Activated gamma-delta T cell treated with anti-CD3 and anti-CD28 coated beads, Interleukin-2, amount 50 U/mL, for 16 hours (primary cell): ENCODE measurements around the gene FRMD6.

Source experiments
- DNase-seq: peaks from one replicate; pipeline ENCODE4 v3.0.0-alpha.2; 2020; ENCODE audit warnings: low read depth

FRMD6 gene

DNA sequence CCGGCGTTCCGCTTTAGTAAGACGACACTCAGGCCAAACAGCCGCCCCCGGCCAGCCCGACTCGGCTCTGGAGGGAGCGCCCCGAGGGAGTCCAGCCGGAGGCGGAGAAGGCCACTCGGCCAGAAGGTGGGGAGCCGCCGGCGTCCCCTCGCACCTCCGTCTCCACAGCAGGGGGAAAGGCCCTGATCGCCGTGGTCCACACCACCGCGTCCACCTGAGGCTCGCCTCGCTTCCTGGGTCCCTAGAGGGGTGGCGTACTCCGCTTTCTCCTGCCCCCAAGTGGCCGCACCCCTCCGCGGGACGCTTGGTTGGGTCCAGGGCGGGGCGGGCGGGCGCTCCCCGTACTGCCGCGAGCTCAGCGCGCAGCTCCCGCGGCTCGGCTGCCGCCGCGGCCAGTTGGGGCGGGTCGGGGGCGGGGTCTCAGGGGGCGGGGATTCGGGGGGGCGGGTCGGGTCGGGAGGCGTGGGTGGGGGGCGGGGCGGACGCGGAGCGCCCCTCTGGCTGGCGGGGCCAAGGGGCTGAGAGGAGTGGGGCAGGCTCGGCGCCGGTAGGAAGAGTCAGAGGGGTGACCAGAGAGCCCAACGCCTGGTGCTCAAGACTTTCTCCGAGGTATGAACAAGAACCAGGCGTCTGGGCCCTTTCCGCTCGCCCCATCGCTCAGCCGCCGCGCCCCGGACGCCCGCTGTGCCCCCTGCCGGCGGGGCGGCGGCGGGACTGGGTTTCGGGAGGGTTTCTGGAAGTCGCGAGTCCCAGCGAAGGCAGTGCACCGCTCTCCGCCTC lies at the start of gene FRMD6:
TSS of gene FRMD6 (plus strand) at position 523 of the 780 bp plus-strand sequence. CDS start 37,927 bp downstream, outside the sequence.
- DNase-seq: peak; percentile 57

DNA sequence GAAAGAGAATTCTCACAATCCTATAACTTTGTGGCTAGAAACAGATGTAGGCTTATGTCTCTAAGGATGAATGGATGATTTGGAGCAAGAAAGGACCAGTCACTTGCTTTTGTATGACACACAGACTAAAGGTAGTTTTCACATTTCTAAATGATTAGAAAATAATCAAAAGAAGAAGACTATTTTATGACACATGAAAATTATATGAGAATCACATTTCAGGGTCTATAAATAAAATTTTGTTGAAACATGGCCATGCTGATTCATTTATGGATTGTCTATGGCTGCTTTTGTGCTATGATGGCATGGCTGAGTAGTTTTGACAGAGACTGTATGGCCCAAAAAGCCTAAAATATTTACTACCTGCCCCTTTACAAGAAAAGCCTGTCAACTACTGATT lies 49.4 kb upstream of the FRMD6 start:
- no peak for DNase-seq

DNA sequence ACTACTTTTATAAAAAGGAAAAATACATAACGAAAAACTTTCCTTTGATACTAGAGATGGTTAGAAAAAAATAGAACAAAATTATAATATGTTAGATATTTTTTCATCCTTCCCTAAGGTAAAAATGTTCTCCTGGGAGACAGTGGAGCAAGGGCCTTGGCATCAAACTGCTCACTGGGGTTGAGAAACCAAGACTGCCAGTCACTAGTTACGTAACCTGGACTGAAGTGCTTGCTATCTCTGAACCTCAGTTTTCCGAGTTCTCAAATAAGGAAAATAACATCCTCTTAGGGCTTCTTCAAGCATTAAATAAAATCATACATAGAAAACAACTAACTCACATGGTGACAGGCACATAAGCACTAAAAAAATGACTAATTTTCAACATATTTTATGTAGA lies 48.2 kb upstream of the FRMD6 start:
- DNase-seq: no peak

DNA sequence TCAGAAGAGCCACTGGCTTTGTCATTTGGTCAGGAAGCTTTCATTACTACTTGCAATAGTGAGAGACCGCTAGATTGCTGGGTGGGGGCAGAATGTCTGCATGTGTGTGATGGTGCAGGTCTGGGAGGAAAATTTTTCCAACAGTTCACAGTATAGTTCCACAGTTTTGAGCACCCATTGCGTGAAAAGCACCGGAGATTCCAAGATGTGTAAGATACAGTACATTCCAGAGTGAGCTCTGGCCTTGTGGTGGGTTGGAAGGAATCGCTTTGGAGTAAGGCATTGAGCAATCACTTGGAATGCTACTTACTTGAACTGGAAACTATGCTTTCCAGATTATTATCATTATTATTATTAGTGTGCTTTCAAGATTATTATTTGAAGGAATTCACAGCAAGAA lies 47.6 kb upstream of the FRMD6 start:
- no peak for DNase-seq

DNA sequence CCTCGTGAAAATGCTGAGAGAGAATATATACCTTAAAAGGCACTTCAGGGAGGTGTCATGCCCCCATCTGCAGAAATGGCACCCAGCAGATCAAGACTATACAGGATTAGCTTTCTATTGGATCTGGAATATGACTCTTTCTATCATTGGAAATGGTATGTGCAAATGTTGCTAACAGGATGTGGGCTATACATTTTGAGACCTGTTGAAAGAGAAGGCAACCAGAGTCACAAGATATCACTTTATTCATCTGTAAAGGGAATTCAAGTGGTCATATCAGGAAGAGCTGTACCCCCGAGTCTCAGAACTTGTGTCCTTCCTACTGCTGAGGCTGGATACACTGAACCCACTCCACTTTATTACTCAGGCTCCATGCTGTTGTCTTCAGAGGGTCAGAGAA lies 46.1 kb upstream of the FRMD6 start:
- DNase-seq: no peak

DNA sequence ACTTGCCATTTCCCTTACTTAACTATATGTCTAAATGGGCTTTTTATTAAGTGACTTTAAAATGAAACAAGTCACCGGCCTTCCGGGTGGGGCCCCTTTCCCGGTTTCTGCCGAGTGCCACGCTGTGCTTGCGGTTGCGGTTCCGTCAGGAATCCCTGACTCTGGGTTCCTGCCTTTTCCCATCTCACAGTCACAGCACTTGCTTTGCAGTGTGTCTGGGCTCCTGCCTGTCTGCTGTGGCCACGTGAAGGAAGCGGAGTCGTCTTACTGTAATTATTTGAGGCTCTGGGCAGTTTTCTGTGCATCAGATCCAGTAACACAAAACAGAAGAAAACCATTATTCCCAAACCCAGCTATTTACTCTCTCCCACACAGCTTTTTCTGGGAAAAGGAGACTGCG lies 44.0 kb upstream of the FRMD6 start:
- DNase-seq: no peak

DNA sequence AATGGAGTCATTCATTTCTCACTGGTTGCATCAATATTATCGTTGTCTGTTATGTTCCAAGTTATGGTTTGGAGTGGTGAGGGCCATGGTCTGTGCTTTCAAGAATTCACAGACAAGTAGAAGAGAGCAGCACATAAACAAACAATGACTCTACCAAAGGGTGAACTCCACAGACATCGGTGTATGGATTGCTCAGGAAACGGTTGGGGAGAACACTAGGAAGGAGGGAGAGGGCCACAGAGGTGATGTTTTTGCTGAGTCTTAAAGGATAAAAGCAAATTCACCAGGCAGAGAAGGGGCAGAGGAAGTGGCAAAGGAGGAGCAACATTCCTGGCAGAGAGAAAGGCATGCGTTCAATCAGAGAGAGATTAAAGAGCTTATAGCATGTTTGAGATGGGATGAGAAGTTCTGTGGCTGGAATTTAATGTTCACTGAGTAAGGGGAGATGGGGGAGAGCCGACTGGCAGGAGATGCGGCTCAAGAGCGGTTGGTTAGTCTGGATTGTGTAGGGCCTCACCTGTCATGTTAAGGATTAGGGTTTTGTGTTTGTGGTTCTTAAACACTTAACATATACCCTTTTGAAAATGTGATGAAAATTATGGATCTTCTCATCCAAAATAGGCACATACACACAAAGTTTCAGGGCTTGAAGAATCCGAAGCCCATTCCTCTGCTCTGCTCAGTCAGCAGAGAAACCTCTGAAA lies 42.3 kb upstream of the FRMD6 start:
- DNase-seq: no peak

DNA sequence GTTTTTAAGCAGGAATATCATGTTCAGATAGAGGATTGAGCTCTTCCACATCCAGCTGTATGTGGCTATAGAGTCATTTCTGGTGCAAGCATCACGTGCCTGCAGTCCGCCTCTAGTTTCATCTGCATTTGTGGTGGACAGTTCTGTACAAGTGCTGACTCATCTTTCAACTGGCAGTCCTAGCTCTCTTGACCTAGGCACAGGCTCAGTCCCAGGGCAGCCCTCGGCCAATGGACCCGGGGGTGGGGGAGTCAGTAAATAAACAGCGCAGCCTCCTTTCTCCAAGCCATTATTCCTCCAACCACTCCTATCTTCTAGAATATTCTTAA lies 41.8 kb upstream of the FRMD6 start:
- no peak for DNase-seq

DNA sequence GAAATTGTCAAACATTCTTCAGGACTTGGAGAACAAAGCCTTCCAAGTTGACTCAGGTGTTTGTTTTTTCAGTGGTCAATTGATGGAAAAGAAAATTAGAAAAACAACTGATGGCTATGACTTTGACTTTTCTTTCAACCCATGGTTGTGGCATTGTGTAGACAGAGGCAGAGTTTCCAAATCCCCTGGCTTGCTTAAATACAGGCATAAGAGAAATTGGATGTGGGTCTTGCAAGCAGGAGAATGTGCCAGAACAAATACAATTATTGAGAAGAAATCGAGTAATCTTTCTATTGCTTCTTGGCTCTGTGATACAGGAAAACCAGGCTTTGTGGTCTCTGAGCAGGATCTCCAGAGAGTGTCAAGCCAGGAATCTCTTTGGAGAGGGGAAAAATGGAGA lies 40.9 kb upstream of the FRMD6 start:
- DNase-seq: no peak

DNA sequence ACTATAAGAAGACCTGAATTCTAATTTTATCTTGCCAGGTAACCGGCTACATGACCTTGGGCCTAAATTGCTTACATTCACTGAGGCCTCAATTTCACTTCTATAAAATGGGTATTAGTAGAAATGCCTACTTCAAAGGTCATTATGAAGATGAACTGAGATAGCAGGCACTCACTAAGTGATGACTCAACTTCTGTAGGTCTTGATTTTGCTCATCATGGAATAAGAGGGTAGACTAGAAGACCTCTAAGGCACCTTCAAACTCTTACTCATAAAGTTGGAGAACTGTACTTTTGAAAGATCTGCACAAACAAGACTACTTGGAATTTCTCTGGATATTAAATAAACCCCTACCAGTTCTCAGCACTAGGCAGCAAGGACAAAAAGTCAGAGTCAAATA lies 39.3 kb upstream of the FRMD6 start:
- DNase-seq: no peak

DNA sequence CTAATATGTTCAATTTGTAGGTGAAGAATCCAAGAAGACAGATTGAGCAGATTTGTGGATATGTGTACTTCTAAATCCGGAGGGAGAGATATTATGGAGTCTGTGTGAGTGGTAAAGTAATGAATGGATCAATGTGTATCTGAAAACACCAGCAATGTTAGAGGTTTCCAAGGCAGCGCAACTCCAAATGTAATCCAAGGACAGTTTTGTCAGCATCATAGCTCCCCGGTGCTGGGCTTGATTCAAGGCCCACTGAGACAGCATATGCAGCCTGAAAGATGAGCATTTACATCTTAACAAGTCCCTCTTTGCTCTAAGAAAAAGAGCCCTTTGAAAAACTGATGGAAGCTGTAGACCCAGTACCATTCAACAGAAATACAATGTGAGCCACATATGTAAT lies 38.3 kb upstream of the FRMD6 start:
- DNase-seq: no peak

DNA sequence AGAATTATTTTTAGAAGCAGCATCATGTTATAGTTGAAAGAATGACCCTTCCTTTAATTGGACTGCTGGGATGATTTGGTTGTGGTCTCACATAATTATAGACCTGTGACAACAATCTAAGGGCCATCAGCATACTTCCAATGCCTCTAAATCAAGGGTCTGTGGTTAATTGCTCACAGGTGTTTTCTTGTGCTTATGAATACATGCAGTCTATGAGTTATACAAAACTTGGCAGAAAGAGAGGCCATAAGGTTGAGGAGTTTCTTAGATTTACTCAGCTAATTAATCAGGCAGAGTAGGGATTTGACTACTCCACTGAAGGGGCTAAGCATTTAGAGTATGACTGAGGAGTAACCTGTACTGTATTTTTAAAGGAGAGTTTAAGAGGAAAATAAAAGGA lies 37.0 kb upstream of the FRMD6 start:
- no peak for DNase-seq

DNA sequence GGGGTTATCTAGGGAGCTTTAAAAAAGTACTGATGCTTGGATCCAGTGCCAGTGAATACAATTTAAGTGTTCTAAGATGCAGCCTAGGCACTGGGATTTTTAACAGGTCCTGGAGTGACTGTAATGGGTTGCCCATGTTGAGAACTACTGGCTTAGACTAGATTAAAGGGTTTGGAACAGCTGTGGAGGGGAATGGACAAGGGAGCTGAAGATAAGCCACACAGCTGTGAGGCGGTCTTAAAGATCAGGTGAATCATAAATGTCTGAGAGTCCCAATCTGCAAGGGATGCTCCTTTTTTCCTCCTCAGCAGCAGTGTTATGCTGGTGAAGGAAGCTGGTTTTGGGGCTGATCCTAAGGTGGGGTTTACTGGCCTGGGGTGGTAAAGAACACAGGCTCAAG lies 35.5 kb upstream of the FRMD6 start:
- DNase-seq: no peak

DNA sequence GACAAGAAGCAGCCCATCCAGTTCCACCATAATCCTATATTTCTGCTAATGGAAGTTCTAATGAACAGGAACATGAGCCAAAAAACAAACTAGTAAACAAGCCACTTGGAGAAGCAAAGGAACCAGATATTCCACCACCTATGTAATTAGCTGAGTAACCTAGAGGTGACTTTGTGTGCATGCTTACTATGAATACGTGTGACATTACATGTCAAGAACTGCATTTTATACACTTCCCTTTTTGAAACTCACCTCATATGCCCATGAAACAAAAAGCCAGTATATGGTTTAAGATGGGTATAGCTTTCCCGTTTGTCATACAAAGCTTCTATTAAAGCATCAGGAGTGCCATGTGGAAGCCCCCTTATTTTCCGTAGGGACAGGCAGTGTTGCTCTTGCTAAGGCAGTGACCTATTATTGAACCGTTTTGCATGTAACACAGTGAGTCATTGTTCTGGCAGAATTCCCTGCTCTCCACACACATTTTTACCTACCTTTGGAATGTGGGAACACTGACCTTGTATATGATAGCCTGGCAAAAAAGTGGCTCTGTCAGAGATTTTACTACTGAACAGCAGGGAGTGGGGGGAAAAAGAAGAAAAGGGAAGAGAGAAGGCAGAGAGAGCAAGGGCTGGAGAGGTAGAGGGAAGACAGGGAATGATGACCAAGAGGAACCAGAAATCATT lies 34.8 kb upstream of the FRMD6 start:
- no peak for DNase-seq

DNA sequence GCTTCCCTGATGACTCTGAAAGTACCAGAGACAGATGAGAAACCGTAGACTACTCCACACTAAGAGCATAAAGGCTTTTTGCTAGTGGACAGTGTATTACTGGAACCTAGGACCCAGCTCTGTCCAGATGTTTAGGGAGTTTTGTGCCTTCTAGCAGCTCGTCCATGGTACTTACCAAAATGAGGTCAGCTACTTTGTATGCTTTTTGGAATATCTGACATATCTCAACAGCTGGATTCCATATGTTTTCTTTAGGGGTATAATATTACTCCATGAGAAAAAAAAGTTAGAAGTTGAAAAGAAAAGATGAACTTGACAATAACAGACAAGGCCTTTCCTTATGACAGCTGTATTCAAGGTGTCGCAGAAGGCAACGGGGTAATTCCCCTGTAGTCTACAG lies 32.1 kb upstream of the FRMD6 start:
- no peak for DNase-seq

DNA sequence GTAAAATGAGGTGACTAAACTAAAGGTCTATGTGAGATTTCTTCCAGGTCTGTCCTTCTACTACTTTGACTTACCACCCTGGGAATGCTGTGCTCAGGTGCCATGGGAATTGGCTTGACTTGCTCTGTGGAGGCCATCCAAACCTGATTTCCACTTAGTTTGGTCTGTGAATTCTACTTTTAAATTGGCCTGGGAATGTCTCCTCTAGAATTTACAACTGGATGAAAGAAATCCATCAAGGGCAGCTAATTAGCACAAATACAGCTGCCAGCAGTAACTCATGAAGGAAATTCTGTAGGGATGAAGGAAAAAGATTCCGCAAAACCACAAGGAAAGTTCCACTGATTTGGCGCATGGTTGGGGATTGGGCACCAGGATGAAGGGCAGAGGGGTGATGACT lies 31.7 kb upstream of the FRMD6 start:
- DNase-seq: no peak

DNA sequence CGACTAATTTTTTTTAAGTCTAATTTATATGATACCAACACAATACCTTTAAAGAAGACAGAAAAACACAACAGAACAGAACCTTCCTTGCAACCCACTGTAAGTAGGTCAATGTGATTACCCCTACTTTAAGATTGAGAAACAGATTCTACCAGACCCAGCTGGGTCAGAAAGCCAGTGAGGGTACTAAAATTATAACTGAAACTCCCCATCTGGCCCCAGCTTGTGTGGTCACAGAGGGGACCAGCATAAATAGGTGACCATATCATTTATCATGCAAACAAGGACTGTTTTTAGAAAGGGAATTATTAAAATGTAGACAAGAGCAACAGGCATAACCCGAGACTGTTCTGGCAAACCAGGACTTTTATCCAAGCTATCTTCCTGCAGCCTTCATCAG lies 30.1 kb upstream of the FRMD6 start:
- DNase-seq: no peak

DNA sequence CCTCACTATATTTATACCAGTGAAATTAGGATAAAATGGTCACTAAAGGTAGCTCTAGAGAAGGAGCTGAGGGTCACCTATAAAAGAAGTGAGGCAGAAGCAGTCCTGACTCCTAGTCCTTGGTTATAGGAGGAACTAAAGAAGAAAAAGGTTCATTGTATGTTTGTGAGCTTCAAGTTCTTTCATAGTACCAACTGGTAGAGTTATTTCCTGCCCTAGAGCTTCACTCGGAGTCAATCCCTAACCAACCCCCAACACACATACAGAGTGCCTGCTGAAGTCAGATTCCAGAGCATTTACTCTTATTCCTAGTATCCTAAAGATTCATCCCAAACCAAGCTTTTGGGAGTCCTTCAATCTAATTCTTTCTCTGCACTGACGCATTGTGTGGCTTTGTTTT lies 29.3 kb upstream of the FRMD6 start:
- no peak for DNase-seq

DNA sequence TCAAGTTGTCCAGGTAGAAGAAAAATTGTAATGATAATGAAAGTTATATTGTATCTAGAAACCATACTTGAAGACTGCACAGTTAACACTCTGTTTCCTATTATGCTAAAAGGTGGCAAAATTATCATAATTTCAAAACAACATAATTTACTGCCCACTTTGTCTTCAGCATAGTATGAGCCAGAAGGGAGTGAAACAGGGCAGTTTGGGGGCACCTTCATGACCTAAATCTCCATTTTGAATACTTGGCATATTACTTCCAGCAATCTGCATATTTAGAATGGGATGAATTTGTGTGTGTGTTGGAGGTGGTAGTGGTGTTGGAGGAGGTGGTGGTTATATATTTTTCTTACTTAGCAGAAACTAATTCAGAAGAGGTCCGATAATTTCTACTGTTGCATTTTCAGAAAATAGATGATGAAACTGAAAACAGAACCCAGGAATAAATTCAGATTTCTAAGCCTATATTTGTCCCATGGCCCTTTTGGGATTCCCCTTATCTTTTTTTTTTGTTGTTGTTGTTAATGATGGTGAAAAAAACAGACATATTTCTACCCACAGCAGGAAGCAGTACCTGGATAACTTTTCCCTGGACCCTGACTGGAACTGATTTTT lies 26.6 kb upstream of the FRMD6 start:
- no peak for DNase-seq

DNA sequence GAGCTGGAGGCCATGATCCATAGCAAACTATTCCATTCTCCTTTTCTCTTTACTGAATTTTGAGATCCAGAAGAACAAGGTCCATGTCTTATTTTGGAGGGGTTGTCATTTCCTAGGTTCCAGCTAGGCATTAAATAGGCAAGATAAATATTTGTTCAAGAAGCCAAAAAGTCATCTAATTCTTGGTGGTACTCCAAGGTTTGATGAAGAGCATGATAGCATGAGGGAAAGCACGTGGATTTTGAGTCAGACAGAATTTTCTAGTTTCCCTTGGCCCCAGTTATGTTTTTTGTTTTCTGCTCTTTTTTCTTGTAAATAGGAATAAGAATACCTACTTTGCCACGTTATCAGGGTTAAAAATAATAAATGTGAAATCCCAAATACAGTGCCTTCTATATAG lies 25.5 kb upstream of the FRMD6 start:
- no peak for DNase-seq

DNA sequence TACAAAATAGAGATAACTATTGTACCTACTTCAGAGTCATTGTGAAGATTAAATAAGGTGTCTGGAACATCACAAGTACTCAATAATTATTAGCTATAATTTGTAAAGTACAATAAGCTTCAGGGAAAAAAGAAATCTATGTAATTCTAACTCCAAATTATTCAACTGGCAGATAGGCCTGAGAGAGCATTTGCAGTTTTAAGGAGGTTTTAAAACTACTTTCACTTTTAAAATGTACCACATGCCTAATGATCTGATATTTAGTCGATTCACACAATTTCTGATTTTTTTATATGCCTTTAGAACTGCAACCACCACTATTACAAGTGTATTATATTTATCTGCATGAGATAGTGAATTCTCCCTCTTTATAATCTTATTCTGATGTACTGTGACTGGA lies 24.9 kb upstream of the FRMD6 start:
- DNase-seq: no peak

DNA sequence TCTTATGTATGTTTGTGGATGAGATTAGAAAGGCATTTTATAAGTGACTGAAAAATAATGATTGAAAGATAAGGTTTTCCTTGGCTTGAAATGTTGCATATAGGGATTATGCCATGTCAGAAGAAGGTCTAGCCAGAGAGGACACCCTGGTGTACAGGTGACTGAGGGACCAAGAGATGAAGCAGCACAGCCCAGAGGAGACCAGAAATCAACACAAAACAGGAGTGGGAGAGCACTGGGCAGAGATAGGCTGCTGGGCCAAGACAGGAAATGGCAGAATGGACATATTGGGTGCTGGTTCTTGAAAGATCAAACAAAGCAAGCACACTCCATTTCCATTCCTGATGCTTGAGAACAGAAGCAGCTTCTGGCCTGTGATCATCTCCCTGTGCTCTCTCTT lies 24.4 kb upstream of the FRMD6 start:
- no peak for DNase-seq

DNA sequence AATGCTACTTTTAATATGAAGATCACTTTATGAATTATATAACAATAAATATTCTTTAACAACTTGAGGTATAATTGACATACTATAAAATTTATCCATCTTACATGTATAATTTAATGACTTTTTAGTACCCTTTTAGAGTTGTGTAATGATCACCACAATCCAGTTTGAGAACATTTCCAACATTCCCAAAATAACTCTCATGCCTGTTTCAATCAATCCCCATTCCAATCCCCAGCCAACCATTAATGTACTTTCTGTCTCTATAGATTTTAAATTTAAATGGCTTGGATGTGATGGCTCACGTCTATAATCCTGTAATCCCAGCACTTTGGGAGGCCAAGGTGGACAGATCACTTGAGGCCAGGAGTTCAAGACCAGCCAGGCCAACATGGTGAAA lies 23.5 kb upstream of the FRMD6 start:
- no peak for DNase-seq
